ENCODE data around the gene KCNN1.

GRCh38 chr19:17937371-17937900, 29.5 kb upstream of the KCNN1 start:
- TF ChIP-seq CTCF (IDR thresholded peaks at IDR 0.05 in 8 of 11, conservative IDR thresholded peaks at IDR 0.05 in 3 of 11) (no peak), POLR2AphosphoS5 (IDR thresholded peaks at IDR 0.05) (no peak)

Measured in spleen (tissue), 7 donors.